Transverse colon (tissue), 3 donors: ENCODE data around the gene COTL1.

Source experiments
- CTCF ChIP-seq, 5 experiments: fragments of 200-600 bp in 3 of 5; fragments of 450-650 bp in 2 of 5; sonication (generic) in 3 of 5; IDR thresholded peaks; 1 replicate in 2 of 5; 2 replicates in 3 of 5; pipeline ENCODE4 v1.5.1; 2016 to 2017; ENCODE audit warnings: antibody characterized with exemption in 5 of 5, inconsistent platforms in 3 of 5, mild to moderate bottlenecking in 2 of 5, moderate library complexity in 1 of 5
- POLR2A ChIP-seq: fragments of 450-650 bp; IDR thresholded peaks from one replicate; pipeline ENCODE4 v1.6.1; 2016; ENCODE audit warnings: antibody characterized with exemption, mild to moderate bottlenecking, moderate library complexity

DNA sequence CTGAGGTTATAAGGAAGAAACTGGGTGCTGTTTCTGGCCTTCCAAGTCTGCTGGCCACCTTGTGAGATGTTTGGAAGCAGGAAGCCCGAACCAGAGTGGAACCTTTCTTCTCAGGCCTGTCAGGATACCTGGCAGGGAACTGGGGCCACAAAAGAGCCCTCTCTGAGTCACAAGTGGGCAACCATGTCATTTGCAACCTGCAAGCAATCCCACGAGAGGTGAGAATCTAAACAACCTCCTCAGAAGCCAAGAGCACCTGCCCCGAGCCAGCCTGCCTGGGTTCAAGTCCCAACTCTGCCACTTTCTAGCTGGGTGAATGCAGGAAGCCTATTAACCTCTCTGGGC is 3.3 kb downstream of the COTL1 start:
- TF ChIP-seq CTCF (IDR thresholded peaks at IDR 0.05) (no peak), POLR2A (no peak)
